Measurements from ENCODE around the gene CLRN3. TPM values are rescaled to one million over a fixed set of nuclear protein-coding genes. Genes with fewer than 3 reads are reported as not detected.

Gene CLRN3
- total and polyA plus RNA-seq, 2 donors (not counting 1 experiment from before 2014, with no cell fraction given) = not detected

DNA sequence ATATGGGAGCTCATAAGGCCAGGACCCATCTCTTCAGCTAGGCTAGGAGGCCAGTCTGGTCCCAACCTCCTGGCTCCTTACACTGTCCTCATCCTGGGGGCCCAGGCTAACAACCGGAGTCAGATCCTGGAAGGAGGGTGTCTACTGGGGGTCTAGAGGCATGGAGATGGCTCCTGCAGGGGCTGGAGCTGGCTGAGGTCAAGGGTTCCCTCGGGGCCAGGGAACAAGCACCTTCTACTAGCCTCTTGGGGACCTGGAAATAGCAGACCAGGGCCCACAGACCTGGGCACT lies 37.2 kb downstream of the CLRN3 start:
- intact Hi-C loops (cut with micrococcal nuclease) = loop anchor here (1.0 kb wide), 1 partner anchor 214 kb away; no protein-coding TSS in a partner anchor
- H3K4me2 ChIP-seq (replicated peaks; ENCODE audit: low read depth, low read length, poor library complexity, severe bottlenecking) = peak overlapping the region; percentile 68
- no peaks in the 10 kb centered on the region for H3K36me3 ChIP-seq (replicated peaks in 1 of 2; ENCODE audit: control extremely low read depth in 1 of 2, control insufficient read depth in 1 of 2, extremely low read depth in 1 of 2, insufficient read depth in 2 of 2, low read length in 1 of 2)
- H3K27ac Mint-ChIP-seq = no peak overlapping the region
- H3K9me3 ChIP-seq (ENCODE audit: control extremely low read depth in 1 of 3, control insufficient read depth in 2 of 3, insufficient read depth in 1 of 3, low read length in 2 of 3) = no peaks in the 10 kb centered on the region
- POLR2A ChIA-PET = no interaction called here
- ATAC-seq (ENCODE audit: low read depth) (no peak), DNase-seq (no peak)
- TF ChIP-seq, protein P1, sequence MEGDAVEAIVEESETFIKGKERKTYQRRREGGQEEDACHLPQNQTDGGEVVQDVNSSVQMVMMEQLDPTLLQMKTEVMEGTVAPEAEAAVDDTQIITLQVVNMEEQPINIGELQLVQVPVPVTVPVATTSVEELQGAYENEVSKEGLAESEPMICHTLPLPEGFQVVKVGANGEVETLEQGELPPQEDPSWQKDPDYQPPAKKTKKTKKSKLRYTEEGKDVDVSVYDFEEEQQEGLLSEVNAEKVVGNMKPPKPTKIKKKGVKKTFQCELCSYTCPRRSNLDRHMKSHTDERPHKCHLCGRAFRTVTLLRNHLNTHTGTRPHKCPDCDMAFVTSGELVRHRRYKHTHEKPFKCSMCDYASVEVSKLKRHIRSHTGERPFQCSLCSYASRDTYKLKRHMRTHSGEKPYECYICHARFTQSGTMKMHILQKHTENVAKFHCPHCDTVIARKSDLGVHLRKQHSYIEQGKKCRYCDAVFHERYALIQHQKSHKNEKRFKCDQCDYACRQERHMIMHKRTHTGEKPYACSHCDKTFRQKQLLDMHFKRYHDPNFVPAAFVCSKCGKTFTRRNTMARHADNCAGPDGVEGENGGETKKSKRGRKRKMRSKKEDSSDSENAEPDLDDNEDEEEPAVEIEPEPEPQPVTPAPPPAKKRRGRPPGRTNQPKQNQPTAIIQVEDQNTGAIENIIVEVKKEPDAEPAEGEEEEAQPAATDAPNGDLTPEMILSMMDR (IDR thresholded peaks at IDR 0.05) = no peak
- TF ChIP-seq EZH2 (IDR thresholded peaks at IDR 0.05; ENCODE audit: borderline replicate concordance, insufficient read depth, low read depth, low read length, poor library complexity, severe bottlenecking) = no peak
- CTCF ChIA-PET = interaction anchor here (0.8 to 2.9 kb wide), 9 partner anchors 14 to 1987 kb away, joined by 3 to 27 read pairs (median 8); no protein-coding TSS in a partner anchor
- H3K4me1 Mint-ChIP-seq = peaks cover 35% of the 10 kb centered on the region
- H3K4me3 Mint-ChIP-seq = no peak overlapping the region
- H3K9ac ChIP-seq (ENCODE audit: low read length) = peak overlapping the region; percentile 24
- no peaks in the 10 kb centered on the region for H4K20me1 ChIP-seq (ENCODE audit: control insufficient read depth, insufficient read depth, low read length, poor library complexity, severe bottlenecking)
- no peak overlapping the region for H3K4me3 ChIP-seq (ENCODE audit: control extremely low read depth in 1 of 5, extremely low read depth in 1 of 5, insufficient read depth in 1 of 5, low read depth in 2 of 5, low read length in 4 of 5)
- H2AFZ ChIP-seq (ENCODE audit: insufficient read depth, low read depth, low read length, poor library complexity, severe bottlenecking) = no peak overlapping the region
- H3K27ac ChIP-seq (ENCODE audit: low read length in 2 of 2) = no peak overlapping the region
- WGBS (ENCODE audit: insufficient coverage) = 100% methylated on average over 2 of the region's 2 CpGs
- no peaks in the 10 kb centered on the region for H3K27me3 Mint-ChIP-seq
- no peaks in the 10 kb centered on the region for H3K27me3 ChIP-seq (replicated peaks in 1 of 4; ENCODE audit: control extremely low read depth in 1 of 4, control insufficient read depth in 3 of 4, insufficient read depth in 4 of 4, low read length in 3 of 4)
- H3K79me2 ChIP-seq (ENCODE audit: control insufficient read depth, insufficient read depth, low read length) = no peaks in the 10 kb centered on the region
- peaks cover 3% of the 10 kb centered on the region for H3K9me3 Mint-ChIP-seq (ENCODE audit: insufficient read depth)
- H3K4me1 ChIP-seq (ENCODE audit: control insufficient read depth in 2 of 2, insufficient read depth in 2 of 2, low read length in 2 of 2) = peaks cover 27 to 32% of the 10 kb centered on the region in 2 donors

GRCh38 chr10:127854769-127855590 lies 37.8 kb downstream of the CLRN3 start:
- Mint-ChIP-seq H3K9me3 (ENCODE audit: insufficient read depth) (peaks cover 3% of the 10 kb centered on the region), H3K27me3 (no peaks in the 10 kb centered on the region), H3K4me1 (peaks cover 37% of the 10 kb centered on the region), H3K4me3 (peak overlapping the region; percentile 75), H3K27ac (peak overlapping the region; percentile 85)
- H3K9me3 ChIP-seq (ENCODE audit: control extremely low read depth in 1 of 3, control insufficient read depth in 2 of 3, insufficient read depth in 1 of 3, low read length in 2 of 3) = no peaks in the 10 kb centered on the region
- WGBS (ENCODE audit: insufficient coverage) = 40% methylated on average over 8 of the region's 15 CpGs
- CTCF ChIA-PET = interaction anchor here (0.8 to 2.9 kb wide), 19 partner anchors 9 to 1986 kb away, joined by 3 to 27 read pairs (median 8); no protein-coding TSS in a partner anchor
- no peaks in the 10 kb centered on the region for H3K79me2 ChIP-seq (ENCODE audit: control insufficient read depth, insufficient read depth, low read length)
- POLR2A ChIA-PET = no interaction called here
- ATAC-seq (ENCODE audit: low read depth) = peak; percentile 60
- H3K9ac ChIP-seq (ENCODE audit: low read length) = peak overlapping the region; percentile 24
- peak overlapping the region in 1 of 2 donors; percentile 22 for H3K27ac ChIP-seq (ENCODE audit: low read length in 2 of 2)
- peak; percentile 75 for DNase-seq
- peak overlapping the region; percentile 8 for H2AFZ ChIP-seq (ENCODE audit: insufficient read depth, low read depth, low read length, poor library complexity, severe bottlenecking)
- no peaks in the 10 kb centered on the region for H4K20me1 ChIP-seq (ENCODE audit: control insufficient read depth, insufficient read depth, low read length, poor library complexity, severe bottlenecking)
- peak overlapping the region; percentile 68 for H3K4me2 ChIP-seq (replicated peaks; ENCODE audit: low read depth, low read length, poor library complexity, severe bottlenecking)
- intact Hi-C loops (cut with micrococcal nuclease) = loop anchor here (1.0 to 5.0 kb wide), 2 partner anchors 214 to 293 kb away; no protein-coding TSS in a partner anchor
- H3K4me3 ChIP-seq (ENCODE audit: control extremely low read depth in 1 of 5, extremely low read depth in 1 of 5, insufficient read depth in 1 of 5, low read depth in 2 of 5, low read length in 4 of 5) = peak overlapping the region in 2 of 5 experiments; percentile 4 to 40
- H3K27me3 ChIP-seq (replicated peaks in 1 of 4; ENCODE audit: control extremely low read depth in 1 of 4, control insufficient read depth in 3 of 4, insufficient read depth in 4 of 4, low read length in 3 of 4) = no peaks in the 10 kb centered on the region
- H3K4me1 ChIP-seq (ENCODE audit: control insufficient read depth in 2 of 2, insufficient read depth in 2 of 2, low read length in 2 of 2) = peaks cover 27 to 32% of the 10 kb centered on the region in 2 donors
- H3K36me3 ChIP-seq (replicated peaks in 1 of 2; ENCODE audit: control extremely low read depth in 1 of 2, control insufficient read depth in 1 of 2, extremely low read depth in 1 of 2, insufficient read depth in 2 of 2, low read length in 1 of 2) = no peaks in the 10 kb centered on the region
- TF ChIP-seq EZH2 (IDR thresholded peaks at IDR 0.05; ENCODE audit: borderline replicate concordance, insufficient read depth, low read depth, low read length, poor library complexity, severe bottlenecking) = no peak

All from B cell (primary cell).